GM12874 (cell line): ENCODE results near the gene SLC16A1.

Experiments
- CTCF ChIP-seq: IDR thresholded peaks from 2 replicates; pipeline ENCODE4 v1.5.1; 2011; ENCODE audit warnings: low read depth, mild to moderate bottlenecking, control low read depth, low read length, moderate library complexity; ENCODE audit not compliant: insufficient read depth

The SLC16A1 gene

GRCh38 chr1:112938210-112938609 is 17.8 kb downstream of the SLC16A1 start:
- no peak for TF ChIP-seq CTCF

GRCh38 chr1:112937495-112937894 is 18.5 kb downstream of the SLC16A1 start:
- no peak for TF ChIP-seq CTCF

GRCh38 chr1:112937070-112937469 is 18.9 kb downstream of the SLC16A1 start:
- no peak for TF ChIP-seq CTCF

- TF ChIP-seq CTCF: no peak
These were observed 20.4 kb downstream of the SLC16A1 start for GRCh38 chr1:112935461-112936111.

GRCh38 chr1:112934577-112934976 is 21.4 kb downstream of the SLC16A1 start:
- TF ChIP-seq CTCF: no peak

- TF ChIP-seq CTCF: no peak
These were observed 22.0 kb downstream of the SLC16A1 start for GRCh38 chr1:112933820-112934571.

- no peak for TF ChIP-seq CTCF
These were observed 26.0 kb downstream of the SLC16A1 start for GRCh38 chr1:112929979-112930378.
